SK-N-SH (cell line): ENCODE data around the gene SRSF12. TPM values are rescaled to one million over a fixed set of nuclear protein-coding genes. Genes with fewer than 3 reads are reported as not detected.
A peak's percentile ranks its signal among the peaks of the same experiment; 100 is the strongest.

ENCODE experiments used
- CTCF ChIA-PET: fragments of 300-600, 350-600 bp; formaldehyde crosslinking; extraction: SDS; loops from one replicate; lab custom pipeline; 2021; lab: Yijun Ruan, JAX
- POLR2A ChIA-PET: fragments of 350-600 bp; sonication (Branson Sonifier 250); formaldehyde crosslinking; extraction: SDS; loops from one replicate; lab custom pipeline; 2020; ENCODE audit warnings: antibody characterized with exemption, inconsistent platforms; lab: Yijun Ruan, JAX
- DNase-seq: peaks from one replicate; pipeline ENCODE4 v3.0.0; 2012
- H2AFZ ChIP-seq: fragments of 200-600 bp; sonication (generic); 2 replicates; pipeline ENCODE4 v1.8.1; 2016; ENCODE audit warnings: antibody characterized with exemption, mild to moderate bottlenecking, low read depth
- H3F3A ChIP-seq: fragments of 200-600 bp; sonication (generic); replicated peaks from 2 replicates; pipeline ENCODE3; 2016; ENCODE audit warnings: antibody characterized with exemption, mild to moderate bottlenecking; ENCODE audit not compliant: insufficient read depth
- H3K27ac ChIP-seq, 2 experiments: fragments of 200-500 bp in 1 of 2; fragments of 200-600 bp in 1 of 2; sonication (Bioruptor generic) in 1 of 2; sonication (generic), shearing (Covaris generic) in 1 of 2; 2 replicates each; pipeline versions ENCODE4 v1.5.1 to v1.6.1; 2014 to 2016; ENCODE audit warnings: low read depth in 2 of 2, inconsistent platforms in 1 of 2, low read length in 1 of 2, mild to moderate bottlenecking in 1 of 2, mixed read lengths in 1 of 2
- H3K27me3 ChIP-seq: fragments of 200-600 bp; sonication (generic), shearing (Covaris generic); 2 replicates; pipeline ENCODE4 v1.6.1; 2016; ENCODE audit warnings: mixed run types; ENCODE audit not compliant: insufficient read depth
- H3K36me3 ChIP-seq, 2 experiments: fragments of 200-500 bp in 1 of 2; fragments of 200-600 bp in 1 of 2; sonication (Bioruptor generic) in 1 of 2; sonication (generic) in 1 of 2; replicated peaks in 1 of 2; 2 replicates each; pipeline versions ENCODE3 to v1.5.1; 2014 to 2016; ENCODE audit warnings: low read length in 1 of 2, mild to moderate bottlenecking in 1 of 2; ENCODE audit not compliant: insufficient read depth in 2 of 2, control insufficient read depth in 1 of 2
- H3K4me1 ChIP-seq, 2 experiments: fragments of 200-500 bp in 1 of 2; fragments of 200-600 bp in 1 of 2; sonication (Bioruptor generic) in 1 of 2; sonication (generic), shearing (Covaris generic) in 1 of 2; 2 replicates each; pipeline versions ENCODE4 v1.5.1 to v1.6.1; 2014 to 2016; ENCODE audit warnings: low read depth in 1 of 2, low read length in 1 of 2, mixed run types in 1 of 2; ENCODE audit not compliant: insufficient read depth in 2 of 2, control insufficient read depth in 1 of 2
- H3K4me2 ChIP-seq: fragments of 200-600 bp; sonication (generic), shearing (Covaris generic); 2 replicates; pipeline ENCODE4 v1.6.1; 2017; ENCODE audit warnings: mixed run types
- H3K4me3 ChIP-seq, 2 experiments: fragments of 200-500 bp in 1 of 2; fragments of 200-600 bp in 1 of 2; sonication (Bioruptor generic) in 1 of 2; sonication (generic), shearing (Covaris generic) in 1 of 2; 2 replicates each; pipeline versions ENCODE4 v1.5.1 to v1.8.1; 2014 to 2016; ENCODE audit warnings: low read depth in 2 of 2, inconsistent platforms in 1 of 2, low read length in 1 of 2, mild to moderate bottlenecking in 1 of 2, mixed read lengths in 1 of 2, moderate library complexity in 1 of 2
- H3K79me2 ChIP-seq: fragments of 200-600 bp; sonication (generic); 2 replicates; pipeline ENCODE4 v1.8.1; 2017; ENCODE audit warnings: mild to moderate bottlenecking; ENCODE audit not compliant: insufficient read depth
- H3K9ac ChIP-seq: fragments of 200-600 bp; sonication (generic); 2 replicates; pipeline ENCODE4 v1.6.1; 2017; ENCODE audit warnings: mixed run types
- H3K9me2 ChIP-seq: fragments of 200-600 bp; sonication (generic); 2 replicates; pipeline ENCODE4 v1.6.1; 2017; ENCODE audit warnings: mixed run types
- H3K9me3 ChIP-seq: fragments of 200-600 bp; sonication (generic); 2 replicates; pipeline ENCODE4 v1.6.1; 2017; ENCODE audit warnings: mixed run types, mild to moderate bottlenecking, moderate library complexity
- H4K20me1 ChIP-seq: fragments of 200-600 bp; sonication (generic); 2 replicates; pipeline ENCODE4 v1.6.1; 2017; ENCODE audit warnings: mild to moderate bottlenecking, mixed run types; ENCODE audit not compliant: insufficient read depth
- FOSL2 ChIP-seq: IDR thresholded peaks from 2 replicates; pipeline ENCODE4 v1.4.0; 2012; ENCODE audit warnings: low read depth, mild to moderate bottlenecking, moderate library complexity, borderline replicate concordance
- GABPA ChIP-seq: IDR thresholded peaks from 2 replicates; pipeline ENCODE4 v1.4.0; 2012; ENCODE audit warnings: low read depth, mild to moderate bottlenecking
- IRF3 ChIP-seq: fragments of 150-350 bp; IDR thresholded peaks from 2 replicates; pipeline ENCODE4 v1.6.1; 2016; ENCODE audit warnings: mild to moderate bottlenecking, low read depth, low read length
- JUND ChIP-seq: IDR thresholded peaks from 2 replicates; pipeline ENCODE4 v1.4.0; 2012
- MXI1 ChIP-seq: IDR thresholded peaks from 2 replicates; pipeline ENCODE4 v1.6.1; 2012; ENCODE audit warnings: mild to moderate bottlenecking, low read depth, low read length, improper control_type of control experiment
- NFIC ChIP-seq: IDR thresholded peaks from 2 replicates; pipeline ENCODE4 v1.4.0; 2012; ENCODE audit warnings: borderline replicate concordance
- PBX3 ChIP-seq: IDR thresholded peaks from 2 replicates; pipeline ENCODE4; 2012
- SMC3 ChIP-seq: IDR thresholded peaks from 2 replicates; pipeline ENCODE4 v1.6.1; 2012; ENCODE audit warnings: low read depth, low read length, improper control_type of control experiment
- TCF12 ChIP-seq: IDR thresholded peaks from 2 replicates; pipeline ENCODE4 v1.4.0; 2012
- TEAD4 ChIP-seq: IDR thresholded peaks from 2 replicates; pipeline ENCODE4 v1.4.0; 2012; ENCODE audit warnings: mild to moderate bottlenecking, borderline replicate concordance; ENCODE audit not compliant: insufficient read depth
- WGBS: methylation state at CpG from one replicate; pipeline ENCODE4 v1.1.6; 2017; ENCODE audit warnings: low lambda C conversion rate; 5-methylcytosine and 5-hydroxymethylcytosine counted together
- polyA plus RNA-seq, 3 experiments: library from polyadenylated mRNA; depleted of rRNA; stranded (reverse); fragments of >200 nt; gene quantifications; 2 replicates each; pipeline ENCODE4 v1.2.3, GENCODE V29; 2012
- TF ChIP-seq, protein P1 (sequence below): IDR thresholded peaks from 2 replicates; pipeline ENCODE4 v1.4.0; 2012; ENCODE audit warnings: low read depth
- TF ChIP-seq, protein P2 (sequence below): IDR thresholded peaks from 2 replicates; pipeline ENCODE4 v1.4.0; 2012; ENCODE audit warnings: low read depth, borderline replicate concordance

The SRSF12 gene
- polyA plus RNA-seq, 1 of the 3 experiments (the other 2 are of a cell fraction): 1.1 TPM

- no peak overlapping the region for H3K4me2 ChIP-seq
- no peaks in the 10 kb centered on the region for H3F3A ChIP-seq
- H3K4me3 ChIP-seq: no peak overlapping the region
- POLR2A ChIA-PET: no interaction called here
- no peak overlapping the region for H2AFZ ChIP-seq
- CTCF ChIA-PET: interaction anchor here (2.2 kb wide), 1 partner anchor 12 kb away, joined by 5 read pairs; the partner anchor contains the start of gene PNRC1
- H4K20me1 ChIP-seq: no peaks in the 10 kb centered on the region
- H3K79me2 ChIP-seq: no peaks in the 10 kb centered on the region
- H3K27ac ChIP-seq: no peak overlapping the region
- H3K36me3 ChIP-seq: no peaks in the 10 kb centered on the region
- no peak for DNase-seq
- no peaks in the 10 kb centered on the region for H3K4me1 ChIP-seq
- H3K9ac ChIP-seq: no peak overlapping the region
- H3K27me3 ChIP-seq: no peaks in the 10 kb centered on the region
- no peaks in the 10 kb centered on the region for H3K9me3 ChIP-seq
- TF ChIP-seq MXI1: no peak
- peak; percentile 60 for TF ChIP-seq PBX3
- TF ChIP-seq IRF3: no peak
- H3K9me2 ChIP-seq: no peaks in the 10 kb centered on the region
- WGBS: 30% methylated on average over 1 of the region's 1 CpG
These were observed 49.2 kb downstream of the SRSF12 start for GRCh38 chr6:89068695-89069094.

- Histone ChIP-seq H3K36me3 (no peaks in the 10 kb centered on the region), H4K20me1 (no peaks in the 10 kb centered on the region), H3K9me2 (no peaks in the 10 kb centered on the region), H3K27me3 (no peaks in the 10 kb centered on the region), H3K79me2 (no peaks in the 10 kb centered on the region), H3K4me2 (no peak overlapping the region), H3K9ac (no peak overlapping the region), H3K9me3 (no peaks in the 10 kb centered on the region), H3K4me1 (no peaks in the 10 kb centered on the region), H3F3A (no peaks in the 10 kb centered on the region), H3K4me3 (no peak overlapping the region), H3K27ac (no peak overlapping the region), H2AFZ (no peak overlapping the region)
- DNase-seq: no peak
- TF ChIP-seq, protein P1, sequence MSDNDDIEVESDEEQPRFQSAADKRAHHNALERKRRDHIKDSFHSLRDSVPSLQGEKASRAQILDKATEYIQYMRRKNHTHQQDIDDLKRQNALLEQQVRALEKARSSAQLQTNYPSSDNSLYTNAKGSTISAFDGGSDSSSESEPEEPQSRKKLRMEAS: no peak
- TF ChIP-seq, protein P2, sequence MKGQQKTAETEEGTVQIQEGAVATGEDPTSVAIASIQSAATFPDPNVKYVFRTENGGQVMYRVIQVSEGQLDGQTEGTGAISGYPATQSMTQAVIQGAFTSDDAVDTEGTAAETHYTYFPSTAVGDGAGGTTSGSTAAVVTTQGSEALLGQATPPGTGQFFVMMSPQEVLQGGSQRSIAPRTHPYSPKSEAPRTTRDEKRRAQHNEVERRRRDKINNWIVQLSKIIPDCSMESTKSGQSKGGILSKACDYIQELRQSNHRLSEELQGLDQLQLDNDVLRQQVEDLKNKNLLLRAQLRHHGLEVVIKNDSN: no peak
- TF ChIP-seq GABPA: no peak
- 0 out of 2 replicates have a peak, but pooled peaks have one; percentile 15 for TF ChIP-seq TCF12
- TF ChIP-seq PBX3: peak; percentile 21; the same call in 1 of the 2 replicates
- peak; percentile 41; the same call in 1 of the 2 replicates for TF ChIP-seq JUND
- TF ChIP-seq FOSL2: peak; percentile 51; the same call in 1 of the 2 replicates
- TF ChIP-seq NFIC: peak; percentile 38; the same call in 1 of the 2 replicates
- no peak for TF ChIP-seq TEAD4
- TF ChIP-seq SMC3: no peak
- ChIA-PET POLR2A (no interaction called here), CTCF (interaction anchor here (2.1 to 2.2 kb wide), 2 partner anchors 11 to 13 kb away, joined by 5 read pairs; partner anchors contain the start of gene PNRC1)
These were observed 50.1 kb downstream of the SRSF12 start for GRCh38 chr6:89067796-89068195.
